HK-2 (cell line): ENCODE results near the gene MAST4.

Experiments used
- DNase-seq: peaks from one replicate; pipeline ENCODE4 v3.0.0-alpha.2; 2018; ENCODE audit not compliant: unreplicated experiment

The MAST4 gene

GRCh38 chr5:67188274-67189078, 592.3 kb downstream of the MAST4 start:
- no peak for DNase-seq

GRCh38 chr5:67189079-67189354, 592.8 kb downstream of the MAST4 start:
- no peak for DNase-seq

DNA sequence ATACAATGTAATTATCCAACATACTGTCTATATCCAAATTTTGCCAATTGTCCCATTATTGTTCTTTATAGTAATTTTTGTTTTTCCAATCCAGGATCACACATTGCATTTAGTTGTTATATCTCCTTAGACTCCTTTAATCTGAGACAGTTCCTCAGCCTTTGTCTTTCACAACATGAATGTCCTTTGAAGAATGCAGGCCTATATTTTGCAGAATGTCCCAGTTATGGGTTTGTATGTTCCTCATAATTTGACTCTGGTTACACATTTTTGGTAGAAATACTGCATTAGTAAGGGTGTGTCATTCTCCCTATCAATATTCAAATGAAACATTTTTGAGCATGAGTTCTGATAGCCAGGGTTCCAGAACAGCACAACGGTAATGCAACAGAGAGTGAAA, 593.7 kb downstream of the MAST4 start:
- DNase-seq, result no peak

GRCh38 chr5:67190410-67190809, 594.2 kb downstream of the MAST4 start:
- no peak for DNase-seq

- DNase-seq, result no peak
These were observed 594.7 kb downstream of the MAST4 start for GRCh38 chr5:67190861-67191260.

GRCh38 chr5:67192719-67193438, 596.7 kb downstream of the MAST4 start:
- no peak for DNase-seq

GRCh38 chr5:67193439-67193807, 597.2 kb downstream of the MAST4 start:
- no peak for DNase-seq

DNA sequence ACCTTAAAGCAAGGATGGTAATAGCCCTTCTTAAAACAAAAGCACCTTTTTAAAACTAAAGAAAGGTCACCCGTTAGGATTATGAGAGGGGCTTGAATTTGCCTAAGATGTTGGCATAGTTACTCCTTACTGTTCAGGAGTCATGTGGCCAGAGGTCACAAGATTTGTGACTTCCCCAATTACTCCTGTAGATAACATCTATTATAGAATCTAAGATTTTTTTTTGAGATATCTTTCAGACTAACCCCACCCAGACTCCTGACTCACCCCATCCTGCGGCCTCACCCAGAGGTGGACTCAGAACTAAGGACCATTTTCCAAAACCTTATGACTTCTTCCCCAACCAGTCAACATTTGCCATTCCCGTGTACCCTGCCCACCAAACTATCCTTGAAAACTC, 598.0 kb downstream of the MAST4 start:
- no peak for DNase-seq

DNA sequence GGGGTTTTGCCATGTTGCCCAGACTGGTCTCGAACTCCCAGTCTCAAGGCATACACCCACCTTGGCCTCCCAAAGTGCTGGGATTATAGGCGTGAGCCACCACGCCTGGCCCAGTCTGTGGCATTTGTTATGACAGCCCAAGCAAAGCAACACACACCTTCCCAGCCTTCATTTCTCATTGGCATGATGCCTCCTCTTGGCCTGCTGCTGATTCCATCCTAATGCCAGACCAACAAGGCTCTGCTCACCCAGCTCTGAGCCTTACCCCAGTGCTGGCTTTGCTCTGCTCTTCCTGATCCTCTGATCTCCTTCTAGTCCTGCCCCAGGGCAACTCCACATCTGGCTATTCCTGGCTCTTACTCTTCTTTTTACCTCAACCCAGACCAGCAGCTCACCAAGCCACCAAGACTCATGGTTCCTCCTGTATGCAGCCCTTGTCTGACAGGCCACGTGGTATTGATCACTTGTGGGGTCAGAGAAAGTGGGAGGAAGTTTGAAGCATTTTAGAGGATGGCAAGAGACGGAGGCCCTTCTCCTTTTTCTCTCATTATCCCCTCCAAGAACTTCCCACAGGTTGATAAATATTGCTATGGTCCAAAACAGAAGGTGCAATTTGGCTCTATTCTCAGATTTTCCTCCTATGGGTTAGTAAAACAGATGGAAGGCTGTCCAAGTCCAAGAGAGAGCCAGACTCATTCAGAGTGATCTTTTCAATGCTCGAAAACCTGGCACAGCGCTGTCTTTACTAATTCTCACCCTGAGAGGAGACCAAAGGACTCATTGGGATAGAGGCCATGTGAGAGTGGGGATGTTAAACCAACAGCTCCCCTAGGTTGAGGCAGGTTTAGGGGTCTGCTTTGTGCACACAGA, 599.4 kb downstream of the MAST4 start:
- no peak for DNase-seq

DNA sequence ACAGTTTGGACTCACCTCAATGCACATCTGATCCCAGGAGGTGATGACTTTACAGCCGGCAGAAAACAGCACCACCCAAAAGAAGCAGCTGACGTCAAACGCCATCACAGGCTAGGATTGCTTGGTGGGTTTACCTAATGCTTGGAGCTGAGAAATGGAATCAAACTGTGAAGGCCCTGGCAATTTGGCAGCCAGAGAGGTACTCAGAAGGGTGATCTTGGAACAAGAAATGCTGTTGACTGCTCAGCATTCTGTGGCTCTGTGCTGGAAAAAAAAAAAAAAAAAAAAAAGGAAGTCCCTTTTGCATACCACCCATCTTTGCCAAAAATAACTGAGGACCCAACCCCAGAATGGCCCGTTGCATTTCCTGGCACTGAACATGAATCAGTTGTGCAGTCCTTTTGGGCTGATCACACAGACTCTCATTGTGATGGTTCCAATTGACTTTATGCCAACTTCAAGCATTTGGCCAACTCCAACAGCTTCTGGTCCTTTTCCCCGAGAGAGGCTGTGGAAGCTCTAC, 600.4 kb downstream of the MAST4 start, which contains the start of gene CD180:
CD180 (minus strand) TSS at position 263 of the 523 bp plus-strand sequence; CDS start at position 105, 158 bp downstream.
- no peak for DNase-seq

DNA sequence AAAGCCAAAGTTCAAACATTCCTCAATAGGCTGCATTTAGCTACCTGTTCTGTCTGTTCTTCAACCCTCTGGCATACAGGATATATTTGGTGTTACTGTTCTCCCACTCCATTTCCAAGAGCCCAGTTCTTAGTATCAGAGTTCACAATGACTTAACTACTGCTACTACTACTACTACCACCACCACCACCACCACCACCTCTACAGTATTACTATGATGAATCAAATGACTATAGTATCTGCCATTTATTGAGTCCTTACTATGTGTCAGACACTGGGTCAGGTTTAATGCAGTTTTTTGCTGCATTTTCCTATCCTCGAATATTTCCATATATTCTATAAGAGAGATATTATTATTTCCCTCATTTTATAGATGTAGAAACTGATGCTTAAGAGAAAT, 601.3 kb downstream of the MAST4 start:
- DNase-seq, result no peak

- no peak for DNase-seq
These were observed 602.7 kb downstream of the MAST4 start for GRCh38 chr5:67198917-67199316.

DNA sequence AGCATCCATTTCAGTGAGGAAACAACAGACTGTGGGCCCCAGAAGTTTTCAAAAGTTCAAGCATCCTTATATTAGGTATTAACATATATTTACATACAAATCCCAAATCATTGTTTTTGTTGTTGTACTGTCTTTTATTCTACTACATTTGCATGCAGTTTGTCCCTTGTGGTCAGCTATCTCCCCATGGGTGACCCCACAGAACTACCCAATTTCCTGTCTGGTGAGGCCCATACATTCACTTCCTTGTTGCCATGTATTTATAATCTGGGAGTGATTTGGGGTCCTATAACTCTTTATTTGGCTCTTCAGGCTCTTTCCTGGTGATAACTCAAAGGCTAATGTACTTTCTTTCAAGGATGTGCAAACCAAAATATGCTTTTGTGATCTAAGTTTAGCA, 603.7 kb downstream of the MAST4 start:
- no peak for DNase-seq

- DNase-seq, result no peak
These were observed 604.8 kb downstream of the MAST4 start for GRCh38 chr5:67200809-67201562.

DNA sequence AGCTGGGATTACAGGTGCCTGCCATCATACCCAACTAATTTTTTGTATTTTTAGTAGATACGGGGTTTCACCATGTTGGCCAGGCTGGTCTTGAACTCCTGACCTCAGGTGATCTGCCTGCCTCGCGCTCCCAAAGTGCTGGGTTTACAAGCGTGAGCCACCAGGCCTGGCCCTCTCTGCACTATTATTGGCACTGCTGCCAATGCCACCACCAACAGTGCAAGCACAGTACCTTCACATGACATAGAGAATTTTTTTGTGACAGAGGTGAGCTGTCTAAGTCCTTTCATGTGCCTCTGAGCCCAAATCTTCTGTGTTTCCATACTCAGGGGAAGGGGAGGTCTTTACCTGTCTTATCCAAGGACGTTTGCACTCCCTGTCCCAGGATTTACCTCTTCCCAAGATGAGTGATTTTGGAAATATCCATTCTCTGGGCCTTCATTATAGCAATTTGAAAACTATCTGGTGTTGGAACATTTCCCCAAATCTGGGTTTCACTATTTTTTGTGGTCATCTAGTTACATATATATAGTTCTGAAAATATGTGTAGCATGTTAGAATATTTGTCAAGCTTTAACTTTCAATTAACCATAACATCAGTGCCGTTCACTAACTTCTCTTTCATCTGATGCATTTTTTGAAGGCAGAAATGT, 605.8 kb downstream of the MAST4 start:
- DNase-seq, result no peak

GRCh38 chr5:67202828-67203227, 606.6 kb downstream of the MAST4 start:
- DNase-seq, result no peak

DNA sequence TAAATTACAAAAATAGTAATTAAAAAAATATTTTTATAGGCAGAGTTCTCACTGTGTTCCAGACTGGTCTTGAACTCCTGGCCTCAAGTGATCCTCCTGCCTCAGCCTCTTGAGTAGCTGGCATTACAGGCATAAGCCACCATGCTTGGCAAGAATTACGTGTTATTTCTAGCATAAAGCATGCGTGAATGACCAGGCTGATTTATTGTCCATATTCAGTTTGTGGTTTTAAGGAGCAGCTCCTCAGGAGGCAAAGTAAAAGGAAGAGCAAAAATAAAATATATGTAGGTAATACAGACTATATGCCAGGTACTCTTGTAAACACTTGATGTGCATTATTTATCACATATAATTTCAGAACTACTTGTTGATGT, 607.5 kb downstream of the MAST4 start:
- DNase-seq, result no peak

- no peak for DNase-seq
These were observed 608.6 kb downstream of the MAST4 start for GRCh38 chr5:67204821-67205220.

GRCh38 chr5:67205981-67206380, 609.8 kb downstream of the MAST4 start:
- DNase-seq, result no peak

DNA sequence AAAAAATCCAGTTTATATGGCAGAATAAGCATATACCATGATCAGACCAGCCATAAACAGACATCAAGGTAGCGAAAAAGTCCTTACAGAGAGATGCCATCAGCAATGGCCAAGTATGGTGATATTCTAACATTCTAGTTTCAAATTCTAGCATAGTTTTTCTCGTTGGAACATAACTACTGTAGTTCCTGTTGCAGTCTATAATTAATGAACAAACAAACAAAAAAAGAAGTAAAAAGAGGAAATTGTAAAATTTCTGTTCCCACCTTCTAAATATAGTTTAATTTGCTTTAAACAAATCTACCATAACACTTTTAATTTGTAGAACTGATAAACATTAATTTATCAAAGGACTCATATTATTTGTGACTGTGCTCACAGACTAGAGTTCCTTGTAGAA, 610.3 kb downstream of the MAST4 start:
- no peak for DNase-seq

GRCh38 chr5:67206929-67207328, 610.7 kb downstream of the MAST4 start:
- DNase-seq, result no peak
